ENCODE results near the gene ATXN7. TPM values are rescaled to one million over a fixed set of nuclear protein-coding genes. Genes with fewer than 3 reads are reported as not detected.
A peak's percentile ranks its signal among the peaks of the same experiment; 100 is the strongest.

ATXN7 gene
- total and polyA plus RNA-seq, 2 of the 13 experiments (the other 11 are each of a cell fraction or from before 2014, with no cell fraction given), result 13.8 to 20.0 TPM

DNA sequence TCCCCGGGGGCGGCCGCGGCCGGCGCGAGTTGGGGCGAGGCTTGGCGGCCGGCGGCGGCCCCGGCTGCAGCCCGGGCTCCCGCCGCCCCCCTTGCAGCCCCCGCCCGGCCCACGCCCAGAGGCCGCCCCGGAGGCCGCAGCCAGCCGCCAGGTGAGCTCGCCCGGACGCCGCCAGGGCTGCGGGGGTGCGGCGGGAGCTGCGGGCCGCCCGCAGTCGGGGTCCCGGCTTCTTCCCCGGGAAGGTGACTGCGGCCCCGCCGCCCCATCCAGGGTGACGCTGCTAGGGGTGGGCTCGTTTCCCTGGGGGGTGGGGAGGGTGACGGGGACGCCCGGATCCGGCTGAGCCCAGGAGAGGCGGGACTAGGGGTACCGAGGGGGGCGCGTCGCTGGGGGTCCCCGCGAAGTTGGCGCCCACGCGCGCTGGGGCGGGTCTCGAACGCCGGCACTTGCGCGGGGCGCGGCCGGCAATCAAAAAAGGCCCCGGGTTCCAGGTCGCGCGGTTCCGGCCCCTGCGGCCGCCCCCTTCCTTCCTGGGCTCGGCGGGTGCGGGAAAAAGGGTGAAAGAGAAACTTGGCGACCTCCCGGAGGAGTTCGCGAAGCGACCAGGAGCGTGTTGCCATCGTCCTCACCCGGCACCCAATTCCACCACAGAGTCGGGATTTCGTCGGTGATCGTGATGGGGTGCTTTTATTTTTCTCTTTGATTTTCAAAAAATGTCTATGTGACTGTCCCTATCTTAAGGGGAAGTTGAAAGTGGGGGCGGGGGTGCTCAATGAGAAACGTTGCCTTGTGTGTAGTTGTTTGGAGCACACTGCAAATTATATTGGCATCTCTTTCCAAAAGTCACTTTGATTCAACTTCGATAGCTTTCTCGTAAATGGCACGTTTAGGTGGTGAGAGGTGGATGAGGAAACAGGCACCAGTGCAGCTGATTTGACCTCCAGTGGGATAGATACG is 619 bp downstream of the ATXN7 start (continued):
- TF ChIP-seq STAT6 (CRISPR knock-in tag; IDR thresholded peaks at IDR 0.05; ENCODE audit: borderline replicate concordance) (no peak), RARG (CRISPR knock-in tag; IDR thresholded peaks at IDR 0.05; ENCODE audit: low read depth) (no peak), GTF3A (CRISPR knock-in tag; conservative IDR thresholded peaks at IDR 0.05) (no peak), ZNF484 (CRISPR knock-in tag; IDR thresholded peaks at IDR 0.05; ENCODE audit: borderline replicate concordance, low read depth) (no peak), ZKSCAN8 (CRISPR knock-in tag; IDR thresholded peaks at IDR 0.05; ENCODE audit: borderline replicate concordance) (no peak), ZGPAT (CRISPR knock-in tag; IDR thresholded peaks at IDR 0.05) (peak; percentile 55; the same call in 1 of the 2 replicates), ZNF710 (CRISPR knock-in tag; IDR thresholded peaks at IDR 0.05; ENCODE audit: borderline replicate concordance) (no peak), CEBPB (IDR thresholded peaks at IDR 0.05; ENCODE audit: borderline replicate concordance, low read depth, low read length) (no peak), GFI1 (CRISPR knock-in tag; IDR thresholded peaks at IDR 0.05; ENCODE audit: borderline replicate concordance) (no peak), TBX3 (IDR thresholded peaks at IDR 0.05; ENCODE audit: borderline replicate concordance) (no peak), KMT2A (CRISPR knock-in tag; IDR thresholded peaks at IDR 0.05) (peak; percentile 84), ARID4A (CRISPR knock-in tag; IDR thresholded peaks at IDR 0.05; ENCODE audit: borderline replicate concordance) (peak; percentile 33; the same call in 1 of the 2 replicates), FOXC1 (CRISPR knock-in tag; IDR thresholded peaks at IDR 0.05; ENCODE audit: borderline replicate concordance) (peak; percentile 48; the same call in 1 of the 2 replicates)
- TF ChIP-seq, protein P1, sequence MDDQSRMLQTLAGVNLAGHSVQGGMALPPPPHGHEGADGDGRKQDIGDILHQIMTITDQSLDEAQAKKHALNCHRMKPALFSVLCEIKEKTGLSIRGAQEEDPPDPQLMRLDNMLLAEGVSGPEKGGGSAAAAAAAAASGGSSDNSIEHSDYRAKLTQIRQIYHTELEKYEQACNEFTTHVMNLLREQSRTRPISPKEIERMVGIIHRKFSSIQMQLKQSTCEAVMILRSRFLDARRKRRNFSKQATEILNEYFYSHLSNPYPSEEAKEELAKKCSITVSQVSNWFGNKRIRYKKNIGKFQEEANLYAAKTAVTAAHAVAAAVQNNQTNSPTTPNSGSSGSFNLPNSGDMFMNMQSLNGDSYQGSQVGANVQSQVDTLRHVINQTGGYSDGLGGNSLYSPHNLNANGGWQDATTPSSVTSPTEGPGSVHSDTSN (CRISPR knock-in tag; IDR thresholded peaks at IDR 0.05; ENCODE audit: borderline replicate concordance), result no peak

Measured in HepG2 (cell line).